HepG2 (cell line): ENCODE measurements around the gene CYP4F2. TPM values are rescaled to one million over a fixed set of nuclear protein-coding genes. Genes with fewer than 3 reads are reported as not detected.
"Not testable (repeated sequence)": the region's sequence is repeated elsewhere in the genome, so short reads cannot be mapped to it uniquely, and the experiment has no call there.

Experiments
- ATAC-seq: fragments of 200-7000 bp; cut with Tn5 transposase; 3 replicates; pipeline ENCODE4 v1.9.1; 2020; ENCODE audit warnings: mild to moderate bottlenecking, moderate library complexity
- BruUV-seq: library from RNA; stranded (reverse); fragments of 400-500 nt; replicated peaks from 2 replicates; lab custom pipeline; 2021; lab: Mats Ljungman, UMichigan
- CTCF ChIA-PET: fragments of 300-600 bp; formaldehyde crosslinking; extraction: SDS; loops from one replicate; lab custom pipeline; 2021; ENCODE audit warnings: low total read pairs, inconsistent platforms, low intra/inter-chr PET ratio; lab: Yijun Ruan, JAX
- POLR2A ChIA-PET: fragments of 350-600 bp; sonication (Branson Sonifier 250); formaldehyde crosslinking; loops from one replicate; lab custom pipeline; 2020; ENCODE audit warnings: antibody characterized with exemption, inconsistent platforms; lab: Yijun Ruan, JAX
- DNase-seq: peaks from one replicate; pipeline ENCODE4 v3.0.0-alpha.2; 2015; ENCODE audit warnings: low spot score
- FAIRE-seq: peaks from 3 replicates; lab custom pipeline; 2011; peaks lifted over from hg19 to GRCh38; lab: Jason Lieb, UNC
- H2AFZ ChIP-seq: one replicate; pipeline ENCODE4 v1.6.1; 2011; ENCODE audit warnings: low read length, inconsistent platforms
- H3K27ac ChIP-seq: fragments of 300-600 bp; 3 replicates; pipeline ENCODE4 v1.8.0; 2011; ENCODE audit warnings: mixed run types, mild to moderate bottlenecking, mixed read lengths, low read length, inconsistent platforms; ENCODE audit not compliant: insufficient read depth; ENCODE audit errors: extremely low read length
- H3K27me3 ChIP-seq, 2 experiments: fragments of 200-600 bp in 1 of 2; 2 replicates in 1 of 2; 3 replicates in 1 of 2; pipeline versions ENCODE4 v1.6.0 to v1.8.0; 2011; ENCODE audit warnings: low read length in 2 of 2, mild to moderate bottlenecking in 2 of 2, moderate library complexity in 2 of 2, inconsistent platforms in 1 of 2; ENCODE audit not compliant: insufficient read depth in 2 of 2, control insufficient read depth in 1 of 2
- H3K36me3 ChIP-seq, 2 experiments: fragments of 200-600 bp in 1 of 2; replicated peaks in 1 of 2; 2 replicates in 1 of 2; 3 replicates in 1 of 2; pipeline versions ENCODE4 v1.5.1 to v1.8.0; 2011; ENCODE audit warnings: low read length in 2 of 2, inconsistent platforms in 1 of 2; ENCODE audit not compliant: insufficient read depth in 2 of 2, control insufficient read depth in 1 of 2
- H3K4me1 ChIP-seq: 2 replicates; pipeline ENCODE4 v1.5.1; 2012; ENCODE audit warnings: low read length, inconsistent platforms; ENCODE audit not compliant: insufficient read depth
- H3K4me2 ChIP-seq: 2 replicates; pipeline ENCODE4 v1.6.0; 2011; ENCODE audit warnings: low read depth, low read length, inconsistent platforms
- H3K4me3 ChIP-seq, 3 experiments: fragments of 200-600 bp in 1 of 3; sonication (generic), shearing (Covaris generic) in 1 of 3; replicated peaks in 1 of 3; 2 replicates each; pipeline ENCODE4 v1.5.1; 2011 to 2016; ENCODE audit warnings: low read length in 3 of 3, inconsistent platforms in 2 of 3, low read depth in 2 of 3, mild to moderate bottlenecking in 2 of 3, control low read depth in 1 of 3, mixed read lengths in 1 of 3; ENCODE audit not compliant: insufficient read depth in 1 of 3
- H3K79me2 ChIP-seq: one replicate; pipeline ENCODE4 v1.6.1; 2011; ENCODE audit warnings: low read length, inconsistent platforms; ENCODE audit not compliant: insufficient read depth
- H3K9ac ChIP-seq: 2 replicates; pipeline ENCODE4 v1.6.0; 2011; ENCODE audit warnings: mild to moderate bottlenecking, low read depth, low read length, inconsistent platforms; ENCODE audit not compliant: insufficient read depth
- H3K9me3 ChIP-seq: 2 replicates; pipeline ENCODE4 v1.5.1; 2012; ENCODE audit warnings: mild to moderate bottlenecking, low read length
- H4K20me1 ChIP-seq: 2 replicates; pipeline ENCODE4 v1.6.0; 2011; ENCODE audit warnings: inconsistent platforms, mild to moderate bottlenecking, low read length, moderate library complexity; ENCODE audit not compliant: insufficient read depth
- BATF2 ChIP-seq: sonication (generic); formaldehyde crosslinking; IDR thresholded peaks from 2 replicates; pipeline ENCODE4 v1.8.0; 2022; ENCODE audit warnings: mild to moderate bottlenecking, missing genetic modification reagents, moderate library complexity
- KLF12 ChIP-seq: sonication (generic); formaldehyde crosslinking; IDR thresholded peaks from 2 replicates; pipeline ENCODE4 v1.4.0; 2020; ENCODE audit warnings: missing genetic modification reagents, borderline replicate concordance
- POLR2AphosphoS5 ChIP-seq: IDR thresholded peaks from 2 replicates; pipeline ENCODE4 v1.6.1; 2012; ENCODE audit warnings: low read depth, low read length
- RFXAP ChIP-seq: sonication (generic); formaldehyde crosslinking; IDR thresholded peaks from 2 replicates; pipeline ENCODE4 v1.4.0; 2020; ENCODE audit warnings: missing genetic modification reagents, borderline replicate concordance
- TMF1 ChIP-seq: sonication (generic); formaldehyde crosslinking; IDR thresholded peaks from 2 replicates; pipeline ENCODE4 v1.8.1; 2022; ENCODE audit warnings: low read depth, missing genetic modification reagents
- ZMYM3 ChIP-seq: sonication (generic); formaldehyde crosslinking; IDR thresholded peaks from 2 replicates; pipeline ENCODE4 v1.5.1; 2020; ENCODE audit warnings: mild to moderate bottlenecking, missing genetic modification reagents
- ZNF691 ChIP-seq: sonication (generic); formaldehyde crosslinking; IDR thresholded peaks from 2 replicates; pipeline ENCODE4 v1.4.0; 2020; ENCODE audit warnings: missing genetic modification reagents, low read depth, mild to moderate bottlenecking, borderline replicate concordance
- WGBS: methylation state at CpG from one replicate; pipeline ENCODE4 v1.1.6; 2017; ENCODE audit warnings: low lambda C conversion rate; 5-methylcytosine and 5-hydroxymethylcytosine counted together
- in situ Hi-C: cut with HindIII; loops from 2 replicates; pipeline ENCODE4 v1.10.0; 2017; ENCODE audit warnings: low pct_unique_long_range_greater_than_20kb; ENCODE audit not compliant: extremely low pct_ligation_motif_present
- intact Hi-C: fragments of 100-400 bp; cut with micrococcal nuclease; formaldehyde crosslinking; loops from one replicate; pipeline ENCODE4 v1.10.0; 2022; ENCODE audit not compliant: unreplicated experiment
- polyA plus RNA-seq, 8 experiments: library from polyadenylated mRNA; depleted of rRNA in 3 of 8; stranded (reverse) in 7 of 8; unstranded in 1 of 8; fragments of >200 nt; fragmentation: Illumina TruSeq in 4 of 8; extraction: Trizol in 4 of 8; gene quantifications; 2 replicates each; pipeline versions ENCODE4 v1.2.1 to v1.2.3, GENCODE V29; 2011 to 2016; ENCODE audit warnings: low read depth in 4 of 8, missing spikeins in 1 of 8, mixed read lengths in 1 of 8; ENCODE audit not compliant: insufficient read depth in 1 of 8
- total RNA-seq, 5 experiments: library from RNA; depleted of rRNA; stranded (reverse); fragments of >200 nt; fragmentation: Illumina TruSeq; extraction: Trizol; gene quantifications; 2 replicates each; pipeline ENCODE4 v1.2.3, GENCODE V29; 2016; ENCODE audit warnings: low read depth in 1 of 5

CYP4F2 gene
- total and polyA plus RNA-seq, 2 of the 13 experiments (the other 11 are each of a cell fraction or from before 2014, with no cell fraction given): 3.7 to 3.9 TPM

- TF ChIP-seq ZNF691 (no peak), RFXAP (CRISPR knock-in tag) (no peak), KLF12 (CRISPR knock-in tag) (no peak), BATF2 (CRISPR knock-in tag) (no peak), TMF1 (no peak), ZMYM3 (CRISPR knock-in tag) (no peak), POLR2AphosphoS5 (no peak)
Observed at GRCh38 chr19:15900504-15900903, 2.6 kb upstream of the CYP4F2 start (continued).

- H2AFZ ChIP-seq, H3K4me3 ChIP-seq, H4K20me1 ChIP-seq, CTCF ChIA-PET, in situ Hi-C loops, H3K9ac ChIP-seq, DNase-seq, FAIRE-seq, H3K27ac ChIP-seq, H3K27me3 ChIP-seq, intact Hi-C loops, POLR2A ChIA-PET, H3K36me3 ChIP-seq, BruUV-seq, H3K79me2 ChIP-seq, H3K4me2 ChIP-seq, ATAC-seq, H3K9me3 ChIP-seq: not testable (repeated sequence)
- peaks cover 18% of the 10 kb centered on the region for H3K4me1 ChIP-seq
- whole genome bisulfite sequencing: 80% methylated on average over 3 of the region's 15 CpGs
Observed at GRCh38 chr19:15900032-15900431, 2.2 kb upstream of the CYP4F2 start.

GRCh38 chr19:15899561-15899960 is 1.7 kb upstream of the CYP4F2 start:
- CTCF ChIA-PET, H3K9ac ChIP-seq, H3K27me3 ChIP-seq, H3K9me3 ChIP-seq, H3K4me3 ChIP-seq, H2AFZ ChIP-seq, ATAC-seq, DNase-seq, H3K36me3 ChIP-seq, H4K20me1 ChIP-seq, POLR2A ChIA-PET, in situ Hi-C loops, intact Hi-C loops, BruUV-seq, H3K79me2 ChIP-seq, H3K27ac ChIP-seq, FAIRE-seq, H3K4me2 ChIP-seq: not testable (repeated sequence)
- peaks cover 18% of the 10 kb centered on the region for H3K4me1 ChIP-seq
- 77% methylated on average over 6 of the region's 30 CpGs for WGBS
